GM10847 (cell line): ENCODE results near the gene MAST1.
A peak's percentile ranks its signal among the peaks of the same experiment; 100 is the strongest.

Source experiments
- POLR2A ChIP-seq: IDR thresholded peaks from 2 replicates; pipeline ENCODE4 v1.6.1; 2011; ENCODE audit not compliant: insufficient read length; ENCODE audit errors: extremely low read depth

Gene MAST1

GRCh38 chr19:12838182-12838885 lies at the start of gene MAST1:
Gene MAST1 (plus strand): TSS chr19:12838515. CDS start chr19:12838573, 58 bp downstream.
- no peak for TF ChIP-seq POLR2A

- peak; percentile 33 for TF ChIP-seq POLR2A
Measured at GRCh38 chr19:12788682-12789097, 49.6 kb upstream of the MAST1 start.

GRCh38 chr19:12789098-12789903 lies 49.0 kb upstream of the MAST1 start:
- peak; percentile 58 for TF ChIP-seq POLR2A

- no peak for TF ChIP-seq POLR2A
Measured at GRCh38 chr19:12789904-12790619, 48.3 kb upstream of the MAST1 start.

GRCh38 chr19:12790628-12791344 lies 47.5 kb upstream of the MAST1 start:
- TF ChIP-seq POLR2A = peak; percentile 2

GRCh38 chr19:12791345-12792050 lies 46.8 kb upstream of the MAST1 start, which contains the start of gene JUNB:
Gene JUNB (plus strand): TSS chr19:12791486. CDS start chr19:12791772, 286 bp downstream.
- TF ChIP-seq POLR2A = peak; percentile 100

GRCh38 chr19:12792051-12792852 lies 46.1 kb upstream of the MAST1 start:
- TF ChIP-seq POLR2A = peak; percentile 64

GRCh38 chr19:12792853-12793289 lies 45.4 kb upstream of the MAST1 start:
- no peak for TF ChIP-seq POLR2A

GRCh38 chr19:12793290-12794195 lies 44.8 kb upstream of the MAST1 start:
- peak; percentile 68 for TF ChIP-seq POLR2A

GRCh38 chr19:12794196-12794941 lies 43.9 kb upstream of the MAST1 start:
- TF ChIP-seq POLR2A = no peak

- no peak for TF ChIP-seq POLR2A
Measured at GRCh38 chr19:12794971-12795381, 43.3 kb upstream of the MAST1 start.

- no peak for TF ChIP-seq POLR2A
Measured at GRCh38 chr19:12796146-12797071, 41.9 kb upstream of the MAST1 start.
